Measurements from ENCODE around the gene OAS2.

DNA sequence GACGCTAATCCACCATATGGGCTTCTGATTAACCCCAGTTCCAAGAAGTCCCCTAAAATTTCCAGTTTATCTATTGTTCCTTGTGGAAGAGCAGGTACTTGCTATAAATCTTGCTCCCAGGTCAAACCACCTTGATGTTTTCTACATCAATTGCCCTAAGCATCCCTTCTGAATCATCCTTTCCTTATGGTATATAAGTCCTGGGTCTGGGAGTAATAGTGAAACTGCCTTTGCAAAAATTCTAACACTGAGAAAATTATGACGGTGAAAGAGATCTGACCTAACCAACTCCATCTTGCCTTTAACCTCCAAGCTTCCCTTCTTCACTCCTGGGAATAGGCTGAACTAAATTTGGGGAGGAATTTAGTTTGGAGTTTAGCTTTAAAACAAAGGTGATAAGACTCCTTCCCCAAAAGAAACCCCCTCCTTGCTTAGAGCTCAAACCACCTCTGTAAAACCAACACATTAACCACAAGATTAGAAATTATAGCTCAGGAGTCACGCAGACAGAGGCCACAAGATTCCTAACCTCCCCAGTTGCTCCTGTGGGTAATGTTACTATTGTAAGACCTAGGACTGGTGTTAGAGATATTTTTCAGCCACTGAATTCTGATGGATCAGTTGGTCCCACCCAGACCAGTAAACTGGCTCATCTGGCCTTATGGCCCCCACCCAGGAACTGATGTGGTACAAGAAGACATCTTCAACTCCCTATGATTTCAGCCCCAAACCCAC, 44.4 kb downstream of the OAS2 start:
- TF ChIP-seq, protein P1, sequence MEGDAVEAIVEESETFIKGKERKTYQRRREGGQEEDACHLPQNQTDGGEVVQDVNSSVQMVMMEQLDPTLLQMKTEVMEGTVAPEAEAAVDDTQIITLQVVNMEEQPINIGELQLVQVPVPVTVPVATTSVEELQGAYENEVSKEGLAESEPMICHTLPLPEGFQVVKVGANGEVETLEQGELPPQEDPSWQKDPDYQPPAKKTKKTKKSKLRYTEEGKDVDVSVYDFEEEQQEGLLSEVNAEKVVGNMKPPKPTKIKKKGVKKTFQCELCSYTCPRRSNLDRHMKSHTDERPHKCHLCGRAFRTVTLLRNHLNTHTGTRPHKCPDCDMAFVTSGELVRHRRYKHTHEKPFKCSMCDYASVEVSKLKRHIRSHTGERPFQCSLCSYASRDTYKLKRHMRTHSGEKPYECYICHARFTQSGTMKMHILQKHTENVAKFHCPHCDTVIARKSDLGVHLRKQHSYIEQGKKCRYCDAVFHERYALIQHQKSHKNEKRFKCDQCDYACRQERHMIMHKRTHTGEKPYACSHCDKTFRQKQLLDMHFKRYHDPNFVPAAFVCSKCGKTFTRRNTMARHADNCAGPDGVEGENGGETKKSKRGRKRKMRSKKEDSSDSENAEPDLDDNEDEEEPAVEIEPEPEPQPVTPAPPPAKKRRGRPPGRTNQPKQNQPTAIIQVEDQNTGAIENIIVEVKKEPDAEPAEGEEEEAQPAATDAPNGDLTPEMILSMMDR (IDR thresholded peaks at IDR 0.05) = no peak
- TF ChIP-seq EZH2 (IDR thresholded peaks at IDR 0.05; ENCODE audit: borderline replicate concordance, insufficient read depth, low read depth, low read length, poor library complexity, severe bottlenecking) = no peak
